Psoas muscle (tissue), 8 donors: ENCODE results near the gene ATP9B. TPM values are rescaled to one million over a fixed set of nuclear protein-coding genes. Genes with fewer than 3 reads are reported as not detected.

Source experiments
- ATAC-seq, 4 donors: fragments of 200-7000 bp; cut with Tn5 transposase; one replicate each; pipeline ENCODE4 v1.9.1; 2020; ENCODE audit warnings: moderate library complexity in 3 of 4, mild to moderate bottlenecking in 2 of 4
- DNase-seq, 2 donors: peaks; one replicate each; pipeline ENCODE4 v3.0.0-alpha.2; 2020
- H3K27ac ChIP-seq: fragments of 200-600 bp; one replicate; pipeline ENCODE4 v1.8.0; 2022
- H3K27me3 ChIP-seq, 3 donors: fragments of 200-600 bp in 1 of 3; one replicate each; pipeline versions ENCODE4 v1.6.1 to v1.8.0; 2013 to 2022; ENCODE audit warnings: low read length in 2 of 3, mild to moderate bottlenecking in 2 of 3, moderate library complexity in 1 of 3; ENCODE audit not compliant: insufficient read depth in 3 of 3
- H3K36me3 ChIP-seq, 2 donors: fragments of 200-600 bp in 1 of 2; one replicate each; pipeline versions ENCODE4 v1.6.1 to v1.8.0; 2013 to 2022; ENCODE audit warnings: low read depth in 1 of 2, mild to moderate bottlenecking in 1 of 2, moderate library complexity in 1 of 2; ENCODE audit not compliant: insufficient read depth in 1 of 2
- H3K4me1 ChIP-seq: fragments of 200-600 bp; one replicate; pipeline ENCODE4 v1.8.0; 2022
- H3K4me3 ChIP-seq: fragments of 200-600 bp; one replicate; pipeline ENCODE4 v1.8.0; 2022; ENCODE audit warnings: mild to moderate bottlenecking
- H3K9me3 ChIP-seq: fragments of 200-600 bp; one replicate; pipeline ENCODE4 v1.8.0; 2022
- CTCF ChIP-seq: fragments of 200-600 bp; IDR thresholded peaks from one replicate; pipeline ENCODE4 v1.8.0; 2022; ENCODE audit warnings: antibody characterized with exemption
- WGBS, 3 donors: extraction: QIAGEN DNeasy Blood & Tissue Kit; methylation state at CpG; one replicate each; pipeline versions ENCODE4 v1.1.6 to v1.1.7; 2013; 5-methylcytosine and 5-hydroxymethylcytosine counted together
- intact Hi-C, 2 donors: fragments of 100-400 bp; cut with DNase I; formaldehyde crosslinking; loops; one replicate each; pipeline versions ENCODE4 v1.11.0 to v1.14.2; 2022
- polyA plus RNA-seq, 3 donors: library from polyadenylated mRNA; stranded (reverse); fragments of 200-250 nt; gene quantifications; one replicate each; pipeline ENCODE4 v1.2.3, GENCODE V29; 2013
- total RNA-seq, 4 donors: library from RNA; stranded (reverse); fragmentation: NEBNext Ultra II Directional in 2 of 4; extraction: Animal tissue kit (Norgen Biotek cat#: 25700) in 2 of 4; gene quantifications; one replicate each; pipeline versions ENCODE4 v1.2.1 to v1.2.4, GENCODE V29; 2021 to 2023
- donor health status: healthy with polysubstance abuse.
- donor health status: DM: no; HTN: no; CAD: no; lungs with moderate emphysema.
- donor health status: Bipolar disorder and iron deficiency.
- donor health status: healthy.
- donor health status: DM: yes; HTN: yes; CAD: no.
- donor health status: DM: no; HTN: no; CAD: no.
- donor health status: DM: no; HTN: no; CAD: no.
- donor health status: DM: yes; HTN: yes; CAD: no.

Gene ATP9B
- total and polyA plus RNA-seq, 7 donors = 5.0 to 22.1 (median 9.8) TPM

- peaks cover 7% of the 10 kb centered on the region for H3K4me1 ChIP-seq
- H3K9me3 ChIP-seq = no peaks in the 10 kb centered on the region
- no peak for ATAC-seq
- no peak for DNase-seq
- H3K36me3 ChIP-seq = peaks cover 0 to 20% of the 10 kb centered on the region in 2 donors
- H3K27ac ChIP-seq = no peak overlapping the region
- no peaks in the 10 kb centered on the region for H3K27me3 ChIP-seq
- 78 to 86% (median 79%) methylated on average over 3 of the region's 3 CpGs for WGBS, 3 donors
- intact Hi-C loops = no loop called here
- no peak overlapping the region for H3K4me3 ChIP-seq
- TF ChIP-seq CTCF = no peak
Measured at GRCh38 chr18:79129120-79129519, 59.9 kb downstream of the ATP9B start.

GRCh38 chr18:79133724-79134123 is 64.5 kb downstream of the ATP9B start:
- intact Hi-C loops = no loop called here
- no peaks in the 10 kb centered on the region for H3K36me3 ChIP-seq
- H3K4me1 ChIP-seq = peaks cover 7% of the 10 kb centered on the region
- no peak overlapping the region for H3K4me3 ChIP-seq
- H3K27ac ChIP-seq = no peak overlapping the region
- ATAC-seq = peak; percentile 51 to 80 (median 58)
- no peaks in the 10 kb centered on the region for H3K9me3 ChIP-seq
- no peaks in the 10 kb centered on the region for H3K27me3 ChIP-seq
- no peak for TF ChIP-seq CTCF
- peak in 1 of 2 donors; percentile 69 for DNase-seq
- WGBS, 3 donors = 29 to 49% (median 35%) methylated on average over 6 of the region's 6 CpGs

- Histone ChIP-seq H3K9me3 (no peaks in the 10 kb centered on the region), H3K27ac (no peak overlapping the region), H3K4me1 (peaks cover 7% of the 10 kb centered on the region), H3K4me3 (no peak overlapping the region), H3K36me3 (no peaks in the 10 kb centered on the region), H3K27me3 (no peaks in the 10 kb centered on the region)
- DNase-seq = no peak
- TF ChIP-seq CTCF = no peak
- intact Hi-C loops = no loop called here
- ATAC-seq = no peak
Measured at GRCh38 chr18:79135924-79136323, 66.7 kb downstream of the ATP9B start.

- Histone ChIP-seq H3K4me1 (peaks cover 7% of the 10 kb centered on the region), H3K4me3 (no peak overlapping the region), H3K27ac (no peak overlapping the region), H3K36me3 (no peaks in the 10 kb centered on the region), H3K27me3 (no peaks in the 10 kb centered on the region), H3K9me3 (no peaks in the 10 kb centered on the region)
- ATAC-seq (no peak), DNase-seq (no peak)
- no peak for TF ChIP-seq CTCF
- intact Hi-C loops = no loop called here
- 93 to 97% (median 96%) methylated on average over 6 of the region's 6 CpGs for WGBS, 3 donors
Measured at GRCh38 chr18:79136742-79137141, 67.5 kb downstream of the ATP9B start.

- DNase-seq = no peak
- WGBS, 3 donors = 91 to 94% (median 93%) methylated on average over 4 of the region's 4 CpGs
- Histone ChIP-seq H3K36me3 (no peaks in the 10 kb centered on the region), H3K4me3 (no peak overlapping the region), H3K27me3 (no peaks in the 10 kb centered on the region), H3K27ac (no peak overlapping the region), H3K9me3 (no peaks in the 10 kb centered on the region), H3K4me1 (no peaks in the 10 kb centered on the region)
- no peak for ATAC-seq
- intact Hi-C loops = no loop called here
- no peak for TF ChIP-seq CTCF
Measured at GRCh38 chr18:79139206-79139605, 70.0 kb downstream of the ATP9B start.
